Esophagus muscularis mucosa (tissue), 4 donors: ENCODE measurements around the gene OLFML1. TPM values are rescaled to one million over a fixed set of nuclear protein-coding genes. Genes with fewer than 3 reads are reported as not detected.

Experiments used
- DNase-seq: peaks from one replicate; pipeline ENCODE4 v3.0.0-alpha.2; 2017; ENCODE audit errors: extremely low spot score
- H3K27ac ChIP-seq, 4 donors: fragments of 200-600 bp; sonication (generic); replicated peaks in 1 of 4; 1 replicate in 3 of 4; 2 replicates in 1 of 4; pipeline ENCODE4 v1.5.1; 2016 to 2019; ENCODE audit warnings: mild to moderate bottlenecking in 1 of 4
- H3K27me3 ChIP-seq, 4 donors: fragments of 200-600 bp; sonication (generic); one replicate each; pipeline versions ENCODE4 v1.5.1 to v1.6.0; 2016 to 2019
- H3K36me3 ChIP-seq, 4 donors: fragments of 200-600 bp; sonication (generic); one replicate each; pipeline ENCODE4 v1.5.1; 2016 to 2019
- H3K4me1 ChIP-seq, 4 donors: fragments of 200-600 bp; sonication (generic); one replicate each; pipeline ENCODE4 v1.5.1; 2016 to 2019
- H3K4me3 ChIP-seq, 4 donors: fragments of 200-600 bp; sonication (generic); 1 replicate in 2 of 4; 2 replicates in 2 of 4; pipeline ENCODE4 v1.5.1; 2016 to 2019; ENCODE audit warnings: mild to moderate bottlenecking in 4 of 4, moderate library complexity in 1 of 4
- H3K9me3 ChIP-seq, 4 donors: fragments of 200-600 bp; sonication (generic); 1 replicate in 3 of 4; 2 replicates in 1 of 4; pipeline ENCODE4 v1.5.1; 2016 to 2019
- CTCF ChIP-seq, 3 experiments: fragments of 200-600 bp in 2 of 3; fragments of 450-650 bp in 1 of 3; sonication (generic) in 2 of 3; IDR thresholded peaks; one replicate each; pipeline ENCODE4 v1.5.1; 2017 to 2019; ENCODE audit warnings: antibody characterized with exemption in 3 of 3, mild to moderate bottlenecking in 2 of 3, moderate library complexity in 1 of 3
- EP300 ChIP-seq: sonication (generic); formaldehyde crosslinking; IDR thresholded peaks from one replicate; pipeline ENCODE4 v1.6.1; 2017; ENCODE audit warnings: antibody characterized with exemption
- POLR2A ChIP-seq: fragments of 450-650 bp; IDR thresholded peaks from one replicate; pipeline ENCODE4 v1.6.1; 2017; ENCODE audit warnings: antibody characterized with exemption, moderate library complexity, mild to moderate bottlenecking, low read depth
- POLR2AphosphoS5 ChIP-seq, 2 donors: sonication (generic); formaldehyde crosslinking; IDR thresholded peaks; one replicate each; pipeline ENCODE4 v1.6.1; 2017; ENCODE audit warnings: antibody characterized with exemption in 2 of 2
- WGBS: methylation state at CpG from one replicate; pipeline ENCODE4 v1.1.5; 2018; 5-methylcytosine and 5-hydroxymethylcytosine counted together
- intact Hi-C: fragments of 100-400 bp; cut with DNase I; formaldehyde crosslinking; loops from one replicate; pipeline ENCODE4 v1.15.1; 2023
- total RNA-seq, 4 donors: library from RNA; depleted of rRNA; stranded (reverse); fragments of >200 nt; gene quantifications; one replicate each; pipeline versions ENCODE4 v1.1.0 to v1.2.1, GENCODE V29; 2016

The OLFML1 gene
- total RNA-seq, 4 donors from 2014 or later, result 5.6 to 10.8 (median 7.7) TPM

GRCh38 chr11:7527029-7527428, 41.7 kb downstream of the OLFML1 start:
- no peaks in the 10 kb centered on the region for H3K27me3 ChIP-seq
- intact Hi-C loops, result no loop called here
- H3K9me3 ChIP-seq, result no peaks in the 10 kb centered on the region

GRCh38 chr11:7528514-7529049, 43.3 kb downstream of the OLFML1 start:
- intact Hi-C loops, result no loop called here
- H3K36me3 ChIP-seq, result no peaks in the 10 kb centered on the region
- peaks cover 4 to 10% (median 8%) of the 10 kb centered on the region in 4 donors for H3K4me1 ChIP-seq
- H3K27me3 ChIP-seq, result no peaks in the 10 kb centered on the region
- no peak for DNase-seq
- no peak overlapping the region for H3K27ac ChIP-seq
- TF ChIP-seq CTCF (IDR thresholded peaks at IDR 0.05) (no peak), EP300 (no peak), POLR2A (no peak), POLR2AphosphoS5 (IDR thresholded peaks at IDR 0.05) (no peak)
- H3K4me3 ChIP-seq, result no peak overlapping the region
- H3K9me3 ChIP-seq, result no peaks in the 10 kb centered on the region
- WGBS, result 96% methylated on average over 4 of the region's 4 CpGs

More at GRCh38 chr11:7527029-7527428, 41.7 kb downstream of the OLFML1 start:
- Histone ChIP-seq H3K4me1 (peaks cover 4 to 16% (median 10%) of the 10 kb centered on the region in 4 donors), H3K36me3 (no peaks in the 10 kb centered on the region), H3K4me3 (no peak overlapping the region), H3K27ac (no peak overlapping the region)
- no peak for TF ChIP-seq CTCF (IDR thresholded peaks at IDR 0.05)
- TF ChIP-seq POLR2A, result no peak
- no peak for TF ChIP-seq EP300
- no peak for TF ChIP-seq POLR2AphosphoS5 (IDR thresholded peaks at IDR 0.05)
- 92% methylated on average over 1 of the region's 1 CpG for WGBS
- DNase-seq, result no peak

GRCh38 chr11:7530013-7530640, 44.8 kb downstream of the OLFML1 start:
- no peak for DNase-seq
- TF ChIP-seq POLR2A, result no peak
- no peak for TF ChIP-seq POLR2AphosphoS5 (IDR thresholded peaks at IDR 0.05)
- no peak for TF ChIP-seq CTCF (IDR thresholded peaks at IDR 0.05)
- no peak for TF ChIP-seq EP300
- Histone ChIP-seq H3K27ac (no peak overlapping the region), H3K36me3 (no peaks in the 10 kb centered on the region), H3K4me3 (no peak overlapping the region), H3K4me1 (no peaks in the 10 kb centered on the region), H3K27me3 (no peaks in the 10 kb centered on the region), H3K9me3 (no peaks in the 10 kb centered on the region)
- intact Hi-C loops, result no loop called here
- 94% methylated on average over 1 of the region's 1 CpG for WGBS

- no peaks in the 10 kb centered on the region for H3K4me1 ChIP-seq
Measured at GRCh38 chr11:7531011-7531410, 45.7 kb downstream of the OLFML1 start.

More at GRCh38 chr11:7531011-7531410, 45.7 kb downstream of the OLFML1 start:
- DNase-seq, result no peak
- Histone ChIP-seq H3K9me3 (no peaks in the 10 kb centered on the region), H3K27ac (no peak overlapping the region), H3K4me3 (no peak overlapping the region), H3K27me3 (no peaks in the 10 kb centered on the region), H3K36me3 (no peaks in the 10 kb centered on the region)
- TF ChIP-seq CTCF (IDR thresholded peaks at IDR 0.05) (no peak), POLR2AphosphoS5 (IDR thresholded peaks at IDR 0.05) (no peak), EP300 (no peak), POLR2A (no peak)
- intact Hi-C loops, result no loop called here
